IPS-15b (cell line): ENCODE data around the gene NPB.

Experiments used
- H3K27me3 ChIP-seq: one replicate; pipeline ENCODE4 v1.6.1; 2013; ENCODE audit warnings: low read length; ENCODE audit not compliant: control insufficient read depth, insufficient read depth
- H3K36me3 ChIP-seq: one replicate; pipeline ENCODE4 v1.6.1; 2013; ENCODE audit warnings: low read length; ENCODE audit not compliant: control insufficient read depth, insufficient read depth
- H3K4me1 ChIP-seq: one replicate; pipeline ENCODE4 v1.6.1; 2013; ENCODE audit warnings: mild to moderate bottlenecking, low read length; ENCODE audit not compliant: control insufficient read depth, insufficient read depth
- H3K4me3 ChIP-seq: one replicate; pipeline ENCODE4 v1.5.1; 2013; ENCODE audit warnings: low read depth, low read length
- H3K9ac ChIP-seq: one replicate; pipeline ENCODE4 v1.6.1; 2013; ENCODE audit warnings: low read depth, mild to moderate bottlenecking, low read length
- H3K9me3 ChIP-seq: one replicate; pipeline ENCODE4 v1.6.1; 2013; ENCODE audit warnings: mild to moderate bottlenecking, low read length; ENCODE audit not compliant: control insufficient read depth, insufficient read depth

Gene NPB

GRCh38 chr17:81877569-81877968, 24.5 kb upstream of the NPB start:
- H3K9me3 ChIP-seq: no peaks in the 10 kb centered on the region
- no peaks in the 10 kb centered on the region for H3K4me1 ChIP-seq
- H3K9ac ChIP-seq: no peak overlapping the region
- no peak overlapping the region for H3K4me3 ChIP-seq
- peaks cover 11% of the 10 kb centered on the region for H3K36me3 ChIP-seq
- H3K27me3 ChIP-seq: no peaks in the 10 kb centered on the region

DNA sequence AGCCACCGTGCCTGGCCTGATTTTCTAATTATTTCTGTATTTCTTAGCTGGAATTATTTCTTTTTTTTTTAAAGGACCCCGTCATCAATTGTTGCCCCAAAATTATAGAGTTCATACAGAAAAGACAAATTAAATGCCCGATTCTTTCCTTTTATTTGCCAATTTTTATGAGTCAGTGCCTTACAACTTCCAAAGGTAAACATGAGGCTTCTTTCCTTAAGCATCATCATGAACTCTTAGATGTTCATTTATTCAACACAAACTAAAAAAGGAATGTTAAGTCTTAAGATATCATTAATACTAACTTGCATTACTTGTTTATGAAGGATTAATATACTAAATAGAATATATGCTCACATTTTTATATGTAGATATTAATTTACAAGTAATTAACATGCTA, 23.7 kb upstream of the NPB start:
- no peaks in the 10 kb centered on the region for H3K27me3 ChIP-seq
- no peak overlapping the region for H3K4me3 ChIP-seq
- H3K4me1 ChIP-seq: no peaks in the 10 kb centered on the region
- H3K9ac ChIP-seq: no peak overlapping the region
- H3K9me3 ChIP-seq: no peaks in the 10 kb centered on the region
- peaks cover 12% of the 10 kb centered on the region for H3K36me3 ChIP-seq

DNA sequence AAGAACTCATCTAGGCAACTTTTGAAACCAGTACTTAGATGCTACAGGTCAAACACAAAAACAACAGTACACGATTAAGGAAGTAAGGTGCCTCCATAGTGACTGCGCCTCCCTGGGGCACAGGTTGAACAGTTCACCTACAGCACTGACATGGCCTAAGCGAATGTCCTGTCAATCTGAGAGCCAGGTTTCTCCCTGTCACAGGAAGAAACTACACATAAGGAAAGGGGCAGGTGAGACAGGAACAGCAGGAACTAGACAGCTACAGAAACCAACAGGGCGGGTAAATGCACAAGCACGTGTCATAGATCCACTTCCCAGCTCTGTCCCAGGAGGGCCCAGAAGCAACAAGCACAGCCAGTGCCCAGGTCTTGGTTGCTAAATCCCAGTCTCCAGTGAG, 22.9 kb upstream of the NPB start:
- Histone ChIP-seq H3K9me3 (no peaks in the 10 kb centered on the region), H3K9ac (no peak overlapping the region), H3K27me3 (no peaks in the 10 kb centered on the region), H3K4me3 (no peak overlapping the region), H3K4me1 (no peaks in the 10 kb centered on the region), H3K36me3 (peaks cover 14% of the 10 kb centered on the region)

GRCh38 chr17:81884520-81884919, 17.5 kb upstream of the NPB start:
- Histone ChIP-seq H3K36me3 (peaks cover 45% of the 10 kb centered on the region), H3K9ac (no peak overlapping the region), H3K4me3 (no peak overlapping the region), H3K4me1 (no peaks in the 10 kb centered on the region), H3K27me3 (no peaks in the 10 kb centered on the region), H3K9me3 (no peaks in the 10 kb centered on the region)

GRCh38 chr17:81884968-81885367, 17.1 kb upstream of the NPB start:
- H3K9ac ChIP-seq: no peak overlapping the region
- H3K4me1 ChIP-seq: no peaks in the 10 kb centered on the region
- H3K36me3 ChIP-seq: peaks cover 48% of the 10 kb centered on the region
- no peaks in the 10 kb centered on the region for H3K27me3 ChIP-seq
- no peak overlapping the region for H3K4me3 ChIP-seq
- no peaks in the 10 kb centered on the region for H3K9me3 ChIP-seq

DNA sequence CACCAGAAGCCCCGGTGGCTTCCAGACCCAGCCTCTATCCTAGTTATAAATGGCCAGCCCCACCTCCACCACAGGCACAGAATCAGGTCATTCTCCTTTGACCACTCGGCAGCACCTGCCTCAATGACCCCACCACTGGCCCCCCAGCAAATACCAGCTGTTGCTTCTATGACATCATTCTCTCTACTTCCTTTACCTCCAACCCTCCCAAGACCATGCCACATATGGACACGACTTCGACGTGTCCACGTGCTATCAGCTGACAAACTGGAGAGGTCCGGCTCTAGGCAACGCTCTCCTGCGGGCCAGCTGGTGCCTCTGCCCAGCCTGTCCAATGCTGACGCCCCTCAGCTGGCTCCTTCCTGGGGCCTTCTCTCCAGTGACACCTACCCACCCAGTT, 16.6 kb upstream of the NPB start:
- H3K9me3 ChIP-seq: no peaks in the 10 kb centered on the region
- H3K9ac ChIP-seq: no peak overlapping the region
- no peak overlapping the region for H3K4me3 ChIP-seq
- H3K36me3 ChIP-seq: peaks cover 51% of the 10 kb centered on the region
- H3K4me1 ChIP-seq: no peaks in the 10 kb centered on the region
- no peaks in the 10 kb centered on the region for H3K27me3 ChIP-seq

- no peak overlapping the region for H3K9ac ChIP-seq
Observed at GRCh38 chr17:81885869-81886548, 16.0 kb upstream of the NPB start.

GRCh38 chr17:81888105-81888987, 13.7 kb upstream of the NPB start:
- Histone ChIP-seq H3K36me3 (peaks cover 50% of the 10 kb centered on the region), H3K9ac (no peak overlapping the region)

More at GRCh38 chr17:81885869-81886548, 16.0 kb upstream of the NPB start:
- Histone ChIP-seq H3K4me1 (no peaks in the 10 kb centered on the region), H3K36me3 (peaks cover 53% of the 10 kb centered on the region), H3K9me3 (no peaks in the 10 kb centered on the region), H3K4me3 (no peak overlapping the region), H3K27me3 (no peaks in the 10 kb centered on the region)

GRCh38 chr17:81888988-81889595, 12.9 kb upstream of the NPB start:
- Histone ChIP-seq H3K27me3 (no peaks in the 10 kb centered on the region), H3K4me1 (no peaks in the 10 kb centered on the region), H3K4me3 (no peak overlapping the region), H3K9me3 (no peaks in the 10 kb centered on the region), H3K9ac (no peak overlapping the region), H3K36me3 (peaks cover 51% of the 10 kb centered on the region)

More at GRCh38 chr17:81888105-81888987, 13.7 kb upstream of the NPB start:
- Histone ChIP-seq H3K27me3 (no peaks in the 10 kb centered on the region), H3K4me3 (no peak overlapping the region), H3K9me3 (no peaks in the 10 kb centered on the region), H3K4me1 (no peaks in the 10 kb centered on the region)

GRCh38 chr17:81889602-81890001, 12.4 kb upstream of the NPB start:
- peaks cover 53% of the 10 kb centered on the region for H3K36me3 ChIP-seq

DNA sequence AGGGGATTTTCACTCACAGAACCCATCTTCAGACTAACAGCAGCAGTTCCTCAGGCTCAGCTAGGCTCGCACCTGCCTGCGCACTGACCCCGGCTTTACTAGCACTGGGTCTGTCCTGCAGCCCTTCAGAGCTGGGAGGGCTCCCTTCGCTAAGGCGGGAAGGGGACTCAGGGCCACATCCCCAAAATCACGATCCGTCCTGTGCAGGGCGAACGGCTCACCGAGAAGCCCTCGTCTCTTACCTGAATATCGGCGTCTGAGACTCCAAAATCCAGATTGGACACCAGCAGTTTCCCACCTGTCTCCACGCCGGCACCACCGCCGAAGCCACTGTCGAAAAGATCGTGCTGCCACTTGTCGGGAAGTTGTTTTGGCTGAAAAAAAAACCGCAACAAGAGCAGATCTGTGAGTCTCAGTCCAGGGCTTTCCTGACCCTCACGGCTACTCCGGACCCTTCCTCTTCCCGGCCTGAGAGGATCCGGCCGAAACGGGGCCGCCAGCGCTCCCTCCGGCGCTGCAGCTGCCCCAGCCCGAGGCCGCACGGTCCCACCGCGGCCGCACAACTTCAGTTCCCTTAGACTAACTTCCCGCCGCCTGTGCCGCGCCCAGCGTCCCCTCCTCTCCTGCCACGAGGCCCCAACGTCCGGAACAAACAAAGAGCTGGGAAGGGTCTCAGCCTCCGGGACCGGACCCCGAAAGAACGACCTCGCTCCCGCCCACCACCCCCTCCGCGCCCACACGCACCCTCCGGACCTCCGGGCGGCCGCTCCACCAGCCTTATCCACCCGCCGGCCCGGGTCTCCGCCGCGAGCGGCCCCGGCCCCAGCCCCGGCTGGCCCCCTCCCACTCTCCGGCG, 11.4 kb upstream of the NPB start:
- Histone ChIP-seq H3K4me3 (peak overlapping the region; percentile 58), H3K9ac (peak overlapping the region; percentile 90), H3K36me3 (peaks cover 52% of the 10 kb centered on the region), H3K4me1 (no peaks in the 10 kb centered on the region), H3K9me3 (no peaks in the 10 kb centered on the region), H3K27me3 (no peaks in the 10 kb centered on the region)

More at GRCh38 chr17:81889602-81890001, 12.4 kb upstream of the NPB start:
- H3K9me3 ChIP-seq: no peaks in the 10 kb centered on the region
- H3K9ac ChIP-seq: no peak overlapping the region
- H3K4me1 ChIP-seq: no peaks in the 10 kb centered on the region
- H3K4me3 ChIP-seq: peak overlapping the region; percentile 58
- H3K27me3 ChIP-seq: no peaks in the 10 kb centered on the region
